ENCODE results near the gene NDE1. TPM values are rescaled to one million over a fixed set of nuclear protein-coding genes. Genes with fewer than 3 reads are reported as not detected.

The NDE1 gene
- total and polyA plus RNA-seq, 2 donors (not counting 1 experiment from before 2014, with no cell fraction given), result 33.5 to 149 TPM

DNA sequence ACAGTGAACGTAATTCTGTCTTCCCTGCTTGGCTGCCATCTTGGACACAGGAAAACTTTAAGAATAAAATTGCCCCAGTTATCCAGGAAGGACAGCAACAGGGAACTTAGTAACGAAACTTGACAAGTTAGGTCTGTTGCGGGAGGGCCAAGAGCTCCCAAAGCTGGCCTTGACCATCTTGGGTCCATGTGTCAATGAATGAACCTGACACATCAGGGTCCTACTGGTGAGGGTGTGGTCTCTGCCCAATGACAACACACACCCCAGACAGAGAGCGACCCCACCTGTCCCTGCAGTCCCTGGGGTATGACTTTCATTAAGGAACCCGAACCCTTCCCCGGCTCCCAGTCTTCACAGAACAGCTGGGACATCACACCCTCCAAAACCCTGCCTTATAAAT lies 96.3 kb downstream of the NDE1 start:
- ATAC-seq (ENCODE audit: low read depth), result no peak
- H3K36me3 ChIP-seq (replicated peaks in 1 of 2; ENCODE audit: control extremely low read depth in 1 of 2, control insufficient read depth in 1 of 2, extremely low read depth in 1 of 2, insufficient read depth in 2 of 2, low read length in 1 of 2), result peaks cover 0 to 16% of the 10 kb centered on the region in 2 experiments

DNA sequence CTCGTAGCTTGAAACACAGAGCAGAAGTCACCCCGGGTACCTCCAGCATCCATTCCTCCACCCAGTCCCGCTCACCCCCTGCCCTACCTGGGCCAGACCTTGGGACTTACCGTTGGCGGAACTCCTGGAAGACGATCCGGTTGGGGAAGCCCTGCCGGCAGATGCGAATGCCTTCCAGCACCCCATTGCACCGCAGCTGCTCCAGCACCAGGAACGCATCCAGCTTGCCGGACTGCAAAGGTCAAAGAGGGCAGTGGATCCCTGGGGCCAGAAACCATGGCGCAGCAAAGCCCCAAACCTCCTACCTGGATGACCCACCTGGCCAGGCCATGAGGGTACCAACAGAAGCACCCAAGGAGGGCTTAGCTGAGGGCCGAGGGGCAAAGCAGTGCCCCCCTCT lies 97.9 kb downstream of the NDE1 start:
- Histone ChIP-seq H3K9ac (ENCODE audit: low read length) (no peak overlapping the region), H4K20me1 (ENCODE audit: control insufficient read depth, insufficient read depth, low read length, poor library complexity, severe bottlenecking) (no peaks in the 10 kb centered on the region), H3K36me3 (replicated peaks in 1 of 2; ENCODE audit: control extremely low read depth in 1 of 2, control insufficient read depth in 1 of 2, extremely low read depth in 1 of 2, insufficient read depth in 2 of 2, low read length in 1 of 2) (peaks cover 0 to 16% of the 10 kb centered on the region in 2 experiments), H2AFZ (ENCODE audit: insufficient read depth, low read depth, low read length, poor library complexity, severe bottlenecking) (no peak overlapping the region), H3K4me3 (ENCODE audit: control extremely low read depth in 1 of 5, extremely low read depth in 1 of 5, insufficient read depth in 1 of 5, low read depth in 2 of 5, low read length in 4 of 5) (no peak overlapping the region), H3K27ac (ENCODE audit: low read length in 2 of 2) (no peak overlapping the region), H3K79me2 (ENCODE audit: control insufficient read depth, insufficient read depth, low read length) (no peaks in the 10 kb centered on the region), H3K4me1 (ENCODE audit: control insufficient read depth in 2 of 2, insufficient read depth in 2 of 2, low read length in 2 of 2) (no peaks in the 10 kb centered on the region), H3K27me3 (replicated peaks in 1 of 4; ENCODE audit: control extremely low read depth in 1 of 4, control insufficient read depth in 3 of 4, insufficient read depth in 4 of 4, low read length in 3 of 4) (no peaks in the 10 kb centered on the region), H3K4me2 (replicated peaks; ENCODE audit: low read depth, low read length, poor library complexity, severe bottlenecking) (no peak overlapping the region), H3K9me3 (ENCODE audit: control extremely low read depth in 1 of 3, control insufficient read depth in 2 of 3, insufficient read depth in 1 of 3, low read length in 2 of 3) (no peaks in the 10 kb centered on the region)
- H3K4me3 Mint-ChIP-seq, result no peak overlapping the region
- ChIA-PET POLR2A (interaction anchor here (0.6 kb wide), 1 partner anchor 242 kb away, joined by 10 read pairs; no protein-coding TSS in a partner anchor), CTCF (no interaction called here)
- H3K27me3 Mint-ChIP-seq, result no peaks in the 10 kb centered on the region
- no peak overlapping the region for H3K27ac Mint-ChIP-seq
- 95% methylated on average over 14 of the region's 14 CpGs for WGBS (ENCODE audit: insufficient coverage)
- no peak for DNase-seq
- intact Hi-C loops (cut with micrococcal nuclease), result no loop called here
- no peak for TF ChIP-seq EZH2 (IDR thresholded peaks at IDR 0.05; ENCODE audit: borderline replicate concordance, insufficient read depth, low read depth, low read length, poor library complexity, severe bottlenecking)
- TF ChIP-seq, protein P1, sequence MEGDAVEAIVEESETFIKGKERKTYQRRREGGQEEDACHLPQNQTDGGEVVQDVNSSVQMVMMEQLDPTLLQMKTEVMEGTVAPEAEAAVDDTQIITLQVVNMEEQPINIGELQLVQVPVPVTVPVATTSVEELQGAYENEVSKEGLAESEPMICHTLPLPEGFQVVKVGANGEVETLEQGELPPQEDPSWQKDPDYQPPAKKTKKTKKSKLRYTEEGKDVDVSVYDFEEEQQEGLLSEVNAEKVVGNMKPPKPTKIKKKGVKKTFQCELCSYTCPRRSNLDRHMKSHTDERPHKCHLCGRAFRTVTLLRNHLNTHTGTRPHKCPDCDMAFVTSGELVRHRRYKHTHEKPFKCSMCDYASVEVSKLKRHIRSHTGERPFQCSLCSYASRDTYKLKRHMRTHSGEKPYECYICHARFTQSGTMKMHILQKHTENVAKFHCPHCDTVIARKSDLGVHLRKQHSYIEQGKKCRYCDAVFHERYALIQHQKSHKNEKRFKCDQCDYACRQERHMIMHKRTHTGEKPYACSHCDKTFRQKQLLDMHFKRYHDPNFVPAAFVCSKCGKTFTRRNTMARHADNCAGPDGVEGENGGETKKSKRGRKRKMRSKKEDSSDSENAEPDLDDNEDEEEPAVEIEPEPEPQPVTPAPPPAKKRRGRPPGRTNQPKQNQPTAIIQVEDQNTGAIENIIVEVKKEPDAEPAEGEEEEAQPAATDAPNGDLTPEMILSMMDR (IDR thresholded peaks at IDR 0.05), result no peak
- no peaks in the 10 kb centered on the region for H3K9me3 Mint-ChIP-seq (ENCODE audit: insufficient read depth)
- ATAC-seq (ENCODE audit: low read depth), result no peak
- no peaks in the 10 kb centered on the region for H3K4me1 Mint-ChIP-seq

More for the DNA sequence above, 96.3 kb downstream of the NDE1 start:
- 98% methylated on average over 5 of the region's 6 CpGs for WGBS (ENCODE audit: insufficient coverage)
- Histone ChIP-seq H3K27ac (ENCODE audit: low read length in 2 of 2) (no peak overlapping the region), H3K79me2 (ENCODE audit: control insufficient read depth, insufficient read depth, low read length) (no peaks in the 10 kb centered on the region), H3K4me3 (ENCODE audit: control extremely low read depth in 1 of 5, extremely low read depth in 1 of 5, insufficient read depth in 1 of 5, low read depth in 2 of 5, low read length in 4 of 5) (no peak overlapping the region), H3K27me3 (replicated peaks in 1 of 4; ENCODE audit: control extremely low read depth in 1 of 4, control insufficient read depth in 3 of 4, insufficient read depth in 4 of 4, low read length in 3 of 4) (no peaks in the 10 kb centered on the region), H2AFZ (ENCODE audit: insufficient read depth, low read depth, low read length, poor library complexity, severe bottlenecking) (no peak overlapping the region), H3K4me1 (ENCODE audit: control insufficient read depth in 2 of 2, insufficient read depth in 2 of 2, low read length in 2 of 2) (no peaks in the 10 kb centered on the region), H3K4me2 (replicated peaks; ENCODE audit: low read depth, low read length, poor library complexity, severe bottlenecking) (no peak overlapping the region), H3K9me3 (ENCODE audit: control extremely low read depth in 1 of 3, control insufficient read depth in 2 of 3, insufficient read depth in 1 of 3, low read length in 2 of 3) (peaks cover 0 to 6% (median 0%) of the 10 kb centered on the region in 3 donors), H4K20me1 (ENCODE audit: control insufficient read depth, insufficient read depth, low read length, poor library complexity, severe bottlenecking) (no peaks in the 10 kb centered on the region), H3K9ac (ENCODE audit: low read length) (no peak overlapping the region)
- Mint-ChIP-seq H3K9me3 (ENCODE audit: insufficient read depth) (no peaks in the 10 kb centered on the region), H3K4me3 (no peak overlapping the region), H3K27ac (no peak overlapping the region), H3K27me3 (no peaks in the 10 kb centered on the region), H3K4me1 (no peaks in the 10 kb centered on the region)
- no peak for TF ChIP-seq EZH2 (IDR thresholded peaks at IDR 0.05; ENCODE audit: borderline replicate concordance, insufficient read depth, low read depth, low read length, poor library complexity, severe bottlenecking)
- TF ChIP-seq, protein P1 (IDR thresholded peaks at IDR 0.05), result no peak
- POLR2A ChIA-PET, result no interaction called here
- CTCF ChIA-PET, result no interaction called here
- intact Hi-C loops (cut with micrococcal nuclease), result no loop called here
- DNase-seq, result no peak
